H4 (cell line): ENCODE results near the gene PCDH18. TPM values are rescaled to one million over a fixed set of nuclear protein-coding genes. Genes with fewer than 3 reads are reported as not detected.
"Not testable (repeated sequence)": the region's sequence is repeated elsewhere in the genome, so short reads cannot be mapped to it uniquely, and the experiment has no call there.

ENCODE experiments used
- DNase-seq: peaks from one replicate; pipeline ENCODE4 v3.0.0-alpha.2; 2015; ENCODE audit warnings: low spot score
- total RNA-seq: library from RNA; depleted of rRNA; stranded (reverse); fragments of >200 nt; shearing (Covaris generic); gene quantifications from 2 replicates; pipeline ENCODE4 v1.2.3, GENCODE V29; 2014; rRNA removed

Gene PCDH18, protein sequence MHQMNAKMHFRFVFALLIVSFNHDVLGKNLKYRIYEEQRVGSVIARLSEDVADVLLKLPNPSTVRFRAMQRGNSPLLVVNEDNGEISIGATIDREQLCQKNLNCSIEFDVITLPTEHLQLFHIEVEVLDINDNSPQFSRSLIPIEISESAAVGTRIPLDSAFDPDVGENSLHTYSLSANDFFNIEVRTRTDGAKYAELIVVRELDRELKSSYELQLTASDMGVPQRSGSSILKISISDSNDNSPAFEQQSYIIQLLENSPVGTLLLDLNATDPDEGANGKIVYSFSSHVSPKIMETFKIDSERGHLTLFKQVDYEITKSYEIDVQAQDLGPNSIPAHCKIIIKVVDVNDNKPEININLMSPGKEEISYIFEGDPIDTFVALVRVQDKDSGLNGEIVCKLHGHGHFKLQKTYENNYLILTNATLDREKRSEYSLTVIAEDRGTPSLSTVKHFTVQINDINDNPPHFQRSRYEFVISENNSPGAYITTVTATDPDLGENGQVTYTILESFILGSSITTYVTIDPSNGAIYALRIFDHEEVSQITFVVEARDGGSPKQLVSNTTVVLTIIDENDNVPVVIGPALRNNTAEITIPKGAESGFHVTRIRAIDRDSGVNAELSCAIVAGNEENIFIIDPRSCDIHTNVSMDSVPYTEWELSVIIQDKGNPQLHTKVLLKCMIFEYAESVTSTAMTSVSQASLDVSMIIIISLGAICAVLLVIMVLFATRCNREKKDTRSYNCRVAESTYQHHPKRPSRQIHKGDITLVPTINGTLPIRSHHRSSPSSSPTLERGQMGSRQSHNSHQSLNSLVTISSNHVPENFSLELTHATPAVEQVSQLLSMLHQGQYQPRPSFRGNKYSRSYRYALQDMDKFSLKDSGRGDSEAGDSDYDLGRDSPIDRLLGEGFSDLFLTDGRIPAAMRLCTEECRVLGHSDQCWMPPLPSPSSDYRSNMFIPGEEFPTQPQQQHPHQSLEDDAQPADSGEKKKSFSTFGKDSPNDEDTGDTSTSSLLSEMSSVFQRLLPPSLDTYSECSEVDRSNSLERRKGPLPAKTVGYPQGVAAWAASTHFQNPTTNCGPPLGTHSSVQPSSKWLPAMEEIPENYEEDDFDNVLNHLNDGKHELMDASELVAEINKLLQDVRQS
- total RNA-seq = 78.9 and 106 TPM in 2 replicates

DNA sequence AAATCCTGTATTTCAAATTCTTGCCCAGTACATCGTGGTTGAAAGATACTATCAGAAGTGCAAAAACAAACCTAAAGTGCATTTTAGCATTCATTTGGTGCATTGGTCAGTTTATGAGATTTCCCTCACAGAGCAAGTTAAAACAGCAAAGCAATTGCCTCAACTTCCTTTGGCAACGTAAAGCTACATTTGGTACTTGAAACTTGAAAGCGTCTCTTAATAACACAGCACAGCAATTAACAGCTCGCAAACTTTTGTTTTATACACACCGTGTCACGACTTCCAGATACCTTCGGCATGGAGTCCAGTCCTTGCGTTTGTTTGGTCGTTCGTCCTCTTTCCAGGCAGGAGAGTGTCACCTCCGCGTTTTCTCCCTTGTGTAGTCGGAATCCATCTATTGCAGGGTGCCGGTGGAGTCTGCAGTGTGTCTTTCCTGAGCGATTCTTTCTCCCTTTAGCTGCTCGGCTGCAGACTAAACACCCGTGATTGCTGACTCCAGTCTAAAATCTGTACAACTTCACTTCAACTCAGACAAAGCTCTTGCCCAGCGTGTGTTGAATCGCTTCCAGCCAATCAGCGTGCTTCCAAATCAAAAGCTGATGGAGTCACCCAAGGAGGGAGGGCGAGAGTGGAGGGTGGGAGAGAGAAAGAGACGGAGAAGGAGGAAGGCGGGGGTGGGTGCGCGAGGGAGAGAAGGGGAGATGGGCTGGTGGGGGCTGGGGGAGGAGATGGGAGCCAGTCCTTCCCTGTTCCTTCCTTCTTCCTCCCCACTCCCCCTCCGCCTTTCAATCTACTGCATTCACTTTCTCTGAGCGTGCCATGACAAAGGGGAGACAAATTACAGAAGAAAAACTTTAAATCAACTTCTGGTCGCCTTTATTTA is at the start of gene PCDH18:
PCDH18 (minus strand) TSS at position 509 of the 883 bp plus-strand sequence; CDS start at position 103, 406 bp downstream.
- DNase-seq = peak; percentile 95

DNA sequence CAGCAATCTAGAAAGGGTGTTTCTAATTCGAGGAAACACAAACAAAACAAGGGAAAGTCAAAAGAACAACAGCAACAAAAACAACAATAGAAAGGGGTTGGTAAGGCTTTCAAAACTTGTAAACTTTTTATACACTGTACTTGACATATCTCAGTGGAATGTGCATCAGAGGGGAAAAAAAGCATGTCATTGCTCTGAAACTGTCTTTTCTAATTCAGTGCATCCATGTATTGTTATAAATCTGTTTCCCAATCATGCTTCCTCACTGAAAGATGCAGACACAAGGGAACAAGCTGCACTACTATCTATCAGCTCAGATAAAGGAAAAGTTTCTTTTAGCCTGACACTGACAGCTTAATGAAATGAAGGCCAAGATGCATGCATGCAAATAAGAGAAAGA is 44.2 kb upstream of the PCDH18 start:
- DNase-seq = no peak

- no peak for DNase-seq
Observed at GRCh38 chr4:137572647-137573046, 40.4 kb upstream of the PCDH18 start.

DNA sequence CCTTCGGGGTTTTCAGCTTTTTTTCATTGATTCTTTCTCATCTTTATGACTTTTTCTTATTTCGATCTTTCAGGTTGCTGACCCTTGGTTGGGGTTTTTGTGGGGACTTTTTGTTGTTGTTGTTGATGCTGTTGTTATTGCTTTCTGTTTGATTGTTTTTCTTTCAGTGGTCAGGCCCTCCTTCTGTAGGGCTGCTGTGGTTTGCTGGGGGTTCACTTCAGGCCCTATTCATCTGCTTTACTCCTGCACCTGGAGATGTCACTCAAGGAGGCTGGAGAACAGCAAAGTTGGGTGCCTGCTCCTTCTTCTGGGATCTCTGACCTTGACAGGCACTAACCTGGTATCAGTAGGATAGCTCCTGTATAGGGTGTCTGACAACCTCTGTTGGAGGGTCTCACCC is 39.9 kb upstream of the PCDH18 start:
- no peak for DNase-seq

DNA sequence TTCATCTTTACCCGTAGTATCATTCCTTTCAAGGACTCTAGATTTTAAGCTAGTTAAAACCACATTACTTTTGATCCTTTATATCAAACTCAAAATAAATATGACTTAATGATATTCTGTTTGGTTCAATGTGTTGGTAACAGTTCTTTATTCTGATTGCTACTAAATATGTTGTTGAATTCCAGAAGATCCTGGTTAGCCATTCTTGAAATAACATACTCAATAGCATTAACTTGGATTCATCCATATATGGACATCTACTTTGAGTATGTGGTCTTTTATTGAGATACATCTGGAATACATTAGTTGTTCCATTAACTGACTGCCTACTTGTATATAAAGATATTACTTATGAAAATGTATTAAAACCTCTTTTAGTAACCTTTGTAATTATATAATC is 27.5 kb upstream of the PCDH18 start:
- DNase-seq = no peak

DNA sequence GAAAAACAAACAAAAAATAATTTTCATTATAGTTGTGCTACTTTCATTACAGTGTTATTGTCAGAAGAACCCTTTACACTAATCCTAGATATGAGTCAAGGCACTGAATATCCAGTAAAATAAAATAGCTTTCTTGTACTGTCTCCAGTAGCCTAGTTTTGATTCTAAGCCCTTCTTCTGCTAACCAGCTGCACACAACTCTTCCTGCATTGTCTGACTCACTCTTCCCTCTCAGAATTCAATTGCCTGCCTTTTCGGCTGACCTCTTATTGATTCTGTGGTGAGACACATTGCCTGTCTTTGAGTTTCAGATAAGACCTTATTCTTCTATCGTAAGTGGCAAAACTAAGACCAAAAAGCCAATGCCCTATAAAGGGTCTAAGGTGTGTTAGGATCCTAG is 26.7 kb upstream of the PCDH18 start:
- DNase-seq = no peak

DNA sequence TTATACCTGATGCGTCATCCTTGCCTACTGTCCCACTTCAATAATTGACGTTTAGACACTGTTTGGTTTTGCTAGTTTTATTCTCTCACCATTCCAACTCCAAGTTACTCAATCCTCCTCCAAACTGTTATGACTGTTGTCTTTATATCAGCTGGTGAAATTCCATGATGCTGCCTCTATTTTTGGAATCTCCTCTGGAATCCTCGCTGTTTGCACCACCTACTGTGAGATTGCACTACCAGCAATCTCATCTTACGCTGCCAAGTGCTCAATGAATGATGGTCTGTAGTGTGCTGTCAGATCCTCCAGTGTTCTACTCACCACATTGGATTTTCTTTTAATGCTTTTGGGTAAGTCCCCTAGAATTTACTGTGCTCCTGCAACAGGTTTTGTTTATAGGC is 13.2 kb upstream of the PCDH18 start:
- DNase-seq = peak; percentile 10

GRCh38 chr4:137543648-137544047 is 11.4 kb upstream of the PCDH18 start:
- DNase-seq = no peak

- DNase-seq = no peak
Observed at GRCh38 chr4:137543198-137543597, 10.9 kb upstream of the PCDH18 start.

DNA sequence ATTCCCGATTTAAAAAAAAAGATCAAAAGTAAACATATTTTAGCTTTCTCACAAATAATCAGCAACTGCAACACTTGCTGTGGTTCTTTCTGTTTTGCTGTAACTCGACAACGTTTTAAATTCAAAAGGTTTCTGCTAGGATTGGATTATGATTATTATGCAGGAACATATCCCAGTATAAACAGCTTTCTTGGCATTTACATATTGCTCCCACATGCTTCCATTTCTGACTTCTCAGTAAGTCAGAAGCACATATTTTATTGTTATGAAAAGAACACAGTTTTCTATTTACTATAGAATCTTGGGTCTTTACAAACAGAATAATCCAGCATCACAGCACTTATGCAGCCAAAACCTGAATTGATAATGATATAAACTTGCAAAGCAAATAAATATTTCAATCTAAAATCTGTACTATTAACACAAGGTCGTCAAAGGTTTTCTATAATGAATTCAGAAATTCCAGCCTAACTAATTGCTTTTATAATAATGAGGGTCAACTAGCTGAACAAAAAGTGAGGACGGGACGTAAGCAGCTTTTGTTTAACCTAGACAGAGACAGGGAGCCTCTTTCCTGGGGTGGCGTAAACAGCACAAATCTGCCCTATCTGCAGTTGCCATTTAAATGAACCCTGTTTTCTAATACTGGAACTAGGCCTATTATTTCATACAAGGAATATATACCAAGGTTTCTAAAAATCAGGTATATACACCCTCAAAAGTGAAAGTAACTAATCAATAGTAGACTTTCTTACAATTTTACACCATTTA is 9.8 kb upstream of the PCDH18 start:
- no peak for DNase-seq

DNA sequence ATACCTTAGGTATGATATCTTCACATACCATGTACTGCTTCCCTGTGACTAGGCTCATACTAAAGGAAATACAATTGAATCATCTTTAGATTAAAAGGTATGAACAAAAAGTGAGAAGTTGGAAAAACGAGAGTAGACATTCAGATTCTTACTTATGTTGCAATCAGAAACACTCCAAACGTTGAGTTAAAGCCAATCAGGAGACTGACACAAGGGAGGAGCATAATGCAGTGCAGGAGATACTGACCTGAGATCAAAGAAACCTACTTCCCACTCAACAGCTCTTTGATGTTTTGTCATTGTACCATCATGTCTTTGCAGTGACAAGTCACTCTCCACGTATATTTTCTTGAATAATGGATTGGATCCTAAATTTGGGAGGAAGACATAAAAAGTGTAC is 8.9 kb upstream of the PCDH18 start:
- DNase-seq = no peak

- no peak for DNase-seq
Observed at GRCh38 chr4:137540356-137540755, 8.1 kb upstream of the PCDH18 start.

GRCh38 chr4:137538526-137538925 is 6.2 kb upstream of the PCDH18 start:
- no peak for DNase-seq

DNA sequence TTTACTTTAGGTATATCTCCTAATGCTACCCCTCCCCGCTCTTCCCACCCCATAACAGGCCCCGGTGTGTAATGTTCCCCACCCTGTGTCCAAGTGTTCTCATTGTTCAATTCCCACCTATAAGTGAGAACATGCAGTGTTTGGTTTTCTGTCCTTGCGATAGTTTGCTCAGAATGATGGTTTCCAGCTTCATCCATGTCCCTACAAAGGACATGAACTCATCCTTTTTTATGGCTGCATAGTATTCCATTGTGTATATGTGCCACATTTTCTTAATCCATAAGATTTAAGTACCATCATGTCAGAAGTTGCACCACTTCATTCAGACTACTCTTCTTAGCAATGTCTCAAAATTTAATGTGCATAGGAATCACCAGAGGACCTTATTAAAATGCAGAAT is 5.5 kb upstream of the PCDH18 start:
- DNase-seq = not testable (repeated sequence)

- DNase-seq = no peak
Observed at GRCh38 chr4:137536789-137537561, 4.7 kb upstream of the PCDH18 start.

DNA sequence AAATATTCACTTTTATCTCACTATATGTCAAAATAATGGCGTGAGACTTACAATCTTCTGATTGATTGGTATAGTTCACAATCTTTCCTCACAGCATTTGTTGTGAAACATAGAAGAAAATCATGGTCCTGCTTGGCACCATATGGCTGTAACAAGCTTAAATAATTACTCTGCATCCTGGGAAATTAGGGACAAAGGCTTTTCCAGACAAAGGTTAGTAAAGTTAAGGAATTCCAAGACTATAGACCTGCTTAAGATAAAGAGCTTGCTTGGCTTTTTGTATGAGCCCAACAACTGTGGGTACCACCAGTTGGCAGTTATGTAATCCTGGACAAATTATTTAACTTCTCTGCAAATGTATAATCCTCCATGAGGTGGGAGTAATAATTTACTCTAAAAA is 3.4 kb upstream of the PCDH18 start:
- no peak for DNase-seq

DNA sequence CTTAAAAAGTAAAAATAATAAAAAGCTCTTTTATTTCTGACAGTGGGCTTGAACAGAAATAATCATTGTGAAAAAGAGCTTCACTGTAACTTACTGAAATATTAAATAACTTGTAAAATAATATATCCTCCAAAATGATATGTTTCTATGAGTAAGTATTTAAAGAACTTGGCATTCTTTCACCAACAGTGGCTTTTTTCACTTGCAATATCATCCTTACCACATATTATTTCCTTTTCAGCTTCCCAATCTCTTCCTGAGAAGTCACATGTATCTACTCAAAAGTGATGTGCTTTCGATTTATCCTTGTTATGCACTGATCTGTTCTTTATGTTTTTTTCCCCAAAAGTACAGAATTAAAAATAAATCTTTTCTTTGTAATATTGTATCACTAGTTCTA is 2.2 kb upstream of the PCDH18 start:
- no peak for DNase-seq

GRCh38 chr4:137533855-137534254 is 1.6 kb upstream of the PCDH18 start:
- no peak for DNase-seq

DNA sequence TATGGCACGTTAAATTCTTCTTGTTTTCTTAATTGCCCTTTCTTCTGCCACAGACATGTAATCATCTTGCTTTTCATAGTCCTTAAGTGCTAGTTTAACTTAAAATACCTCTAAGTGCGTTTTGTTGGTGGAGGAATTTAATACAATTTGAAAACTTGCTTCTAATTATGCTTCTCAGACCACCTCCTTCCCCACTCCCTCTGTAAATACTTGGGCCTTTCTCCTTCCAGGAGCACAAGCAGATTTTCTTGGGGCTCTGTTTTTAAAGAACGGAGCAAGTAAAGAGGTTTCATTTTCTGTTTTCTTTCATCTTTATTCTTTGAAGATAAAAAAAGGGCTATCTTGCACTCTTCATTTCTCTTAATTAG is 559 bp upstream of the PCDH18 start:
- no peak for DNase-seq
